ENCODE data around the gene NKAIN1.

- TF ChIP-seq CTCF (IDR thresholded peaks at IDR 0.05) (no peak), POLR2A (IDR thresholded peaks at IDR 0.05) (no peak)
Measured at GRCh38 chr1:31133368-31133767, 106.3 kb downstream of the NKAIN1 start.
